Measurements from ENCODE around the gene ZNF575.

DNA sequence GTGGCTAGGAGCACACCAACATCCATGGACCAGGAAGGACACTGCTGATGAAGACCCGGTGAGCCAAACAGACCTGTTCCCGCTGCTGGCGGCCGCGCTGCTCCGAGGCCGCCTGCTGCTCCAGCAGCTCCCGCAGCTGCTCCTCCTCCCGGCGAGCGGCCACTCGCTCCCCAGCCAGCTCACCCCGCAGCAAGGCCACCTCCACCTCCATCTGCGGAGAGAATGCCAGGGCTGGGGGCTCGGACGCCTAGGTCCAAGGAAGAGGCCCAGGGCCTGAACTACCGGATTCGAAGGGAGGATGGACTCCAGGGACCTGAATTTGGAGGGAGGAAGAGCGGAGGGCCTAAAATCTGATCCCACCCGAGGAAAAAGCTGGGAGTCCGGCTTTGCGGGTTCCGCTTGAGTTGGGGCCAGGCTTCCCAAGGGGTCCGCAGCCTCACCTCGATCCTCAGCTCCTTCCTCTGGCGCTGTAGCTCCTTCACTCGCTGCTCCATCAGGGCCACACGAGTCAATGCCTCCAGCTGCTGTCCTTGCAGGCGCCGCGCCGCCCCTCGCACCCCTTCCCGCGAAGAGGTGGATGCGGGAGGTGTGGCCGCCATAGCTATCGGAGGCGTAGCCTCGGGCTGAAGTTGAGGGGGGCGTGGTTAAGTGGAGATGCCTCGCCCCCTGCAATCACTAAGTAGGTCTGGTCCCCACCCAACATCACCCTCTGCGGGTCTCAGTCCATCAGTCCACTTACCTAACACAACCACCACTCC lies 31.1 kb upstream of the ZNF575 start:
- no peak for TF ChIP-seq REST (IDR thresholded peaks at IDR 0.05; ENCODE audit: low read depth)
- TF ChIP-seq, protein P1, sequence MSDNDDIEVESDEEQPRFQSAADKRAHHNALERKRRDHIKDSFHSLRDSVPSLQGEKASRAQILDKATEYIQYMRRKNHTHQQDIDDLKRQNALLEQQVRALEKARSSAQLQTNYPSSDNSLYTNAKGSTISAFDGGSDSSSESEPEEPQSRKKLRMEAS (IDR thresholded peaks at IDR 0.05): no peak
- TF ChIP-seq FOXM1 (IDR thresholded peaks at IDR 0.05; ENCODE audit: borderline replicate concordance, low read depth): no peak
- no peak for TF ChIP-seq TAF1 (IDR thresholded peaks at IDR 0.05; ENCODE audit: low read depth)
